HG02840 (cell line): ENCODE results near the gene NUP210.

Experiments
- ATAC-seq: cut with Tn5 transposase; IDR thresholded peaks from one replicate; pipeline ENCODE4 v1.9.1; 2021; ENCODE audit warnings: mild to moderate bottlenecking, moderate library complexity, moderate number of reproducible peaks; ENCODE audit not compliant: unreplicated experiment, low FRiP score

Gene NUP210

GRCh38 chr3:13278783-13279531 is 141.2 kb downstream of the NUP210 start:
- ATAC-seq: no peak

DNA sequence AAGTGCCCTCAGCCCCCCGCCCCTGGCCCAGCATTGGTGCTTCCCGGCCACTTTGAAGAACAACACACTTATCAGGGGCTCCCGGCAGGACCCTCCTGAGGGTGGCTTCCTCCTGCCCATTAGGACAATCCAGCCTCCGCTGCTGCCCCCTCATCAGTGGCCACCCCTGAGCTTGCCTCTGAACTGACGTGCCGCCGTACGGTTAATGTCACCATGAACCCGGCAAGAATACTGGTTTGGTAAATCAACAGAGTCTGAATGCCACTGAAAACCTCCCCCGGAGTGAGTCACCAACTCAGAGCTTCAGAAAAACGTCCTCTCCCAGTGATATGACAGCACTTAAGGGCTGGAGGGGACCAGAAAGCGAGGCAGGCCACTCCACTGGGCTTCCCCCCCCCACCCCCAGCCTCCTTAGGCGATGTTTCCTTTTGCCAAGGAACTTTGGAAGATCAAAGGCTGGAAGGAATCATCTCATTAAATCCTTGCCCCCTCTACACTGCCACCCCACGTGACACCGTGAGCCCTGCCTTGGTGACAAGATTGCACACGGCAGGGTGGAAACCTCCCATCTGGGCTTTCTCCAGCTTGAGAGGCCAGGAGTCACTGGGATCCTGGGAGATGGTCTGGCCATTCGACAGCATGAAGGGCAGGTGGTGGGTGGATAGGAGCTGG is 142.1 kb downstream of the NUP210 start:
- no peak for ATAC-seq

GRCh38 chr3:13277196-13277813 is 142.8 kb downstream of the NUP210 start:
- ATAC-seq: no peak

- no peak for ATAC-seq
Measured at GRCh38 chr3:13276438-13277195, 143.5 kb downstream of the NUP210 start.

- ATAC-seq: no peak
Measured at GRCh38 chr3:13275376-13276005, 144.6 kb downstream of the NUP210 start.

GRCh38 chr3:13274551-13275332 is 145.4 kb downstream of the NUP210 start:
- no peak for ATAC-seq

DNA sequence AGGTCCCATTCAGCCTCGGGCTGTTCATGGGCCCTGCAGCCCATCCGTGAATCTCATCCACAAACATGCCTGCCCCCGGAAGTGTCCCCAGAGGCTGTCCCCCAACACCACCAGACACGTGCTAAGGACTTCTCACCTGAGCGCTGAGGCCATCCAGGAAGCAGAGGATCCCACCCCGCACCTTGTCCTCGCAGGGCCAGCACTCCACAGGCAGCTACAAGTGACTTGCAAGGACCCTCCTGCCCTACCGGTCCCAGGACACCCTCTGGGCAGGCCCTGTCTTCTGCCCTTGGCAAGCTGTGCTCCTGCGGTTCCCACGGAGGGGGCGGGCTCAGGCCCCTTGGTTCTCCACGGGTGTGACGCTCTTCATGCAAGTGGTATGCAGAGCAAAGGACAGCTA is 146.0 kb downstream of the NUP210 start:
- no peak for ATAC-seq

DNA sequence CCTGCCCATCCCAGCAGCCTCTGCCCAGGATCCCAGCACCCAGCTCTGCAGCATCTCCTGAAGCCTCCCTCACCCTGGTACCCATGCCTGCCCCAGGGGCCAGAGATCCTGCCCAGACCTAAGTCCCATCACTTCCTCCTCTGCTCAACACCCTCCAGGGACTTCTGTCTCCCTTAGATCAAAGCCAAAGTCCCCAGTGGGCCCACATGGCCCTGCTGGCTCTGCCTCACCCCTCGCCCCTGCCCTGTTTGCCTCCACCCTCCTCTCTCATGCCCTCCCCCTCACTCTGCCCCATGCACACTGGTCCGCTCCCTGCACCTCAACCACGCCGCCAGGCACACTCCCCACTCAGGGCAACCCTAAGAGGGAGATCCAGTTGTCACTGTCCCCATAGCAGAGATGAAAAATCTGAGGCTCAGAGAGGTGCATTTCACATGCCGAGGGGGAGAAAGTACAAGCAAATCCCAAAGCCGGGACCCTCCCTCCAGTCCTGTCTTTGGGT is 146.5 kb downstream of the NUP210 start:
- ATAC-seq: no peak

GRCh38 chr3:13272831-13273603 is 147.1 kb downstream of the NUP210 start:
- ATAC-seq: no peak

DNA sequence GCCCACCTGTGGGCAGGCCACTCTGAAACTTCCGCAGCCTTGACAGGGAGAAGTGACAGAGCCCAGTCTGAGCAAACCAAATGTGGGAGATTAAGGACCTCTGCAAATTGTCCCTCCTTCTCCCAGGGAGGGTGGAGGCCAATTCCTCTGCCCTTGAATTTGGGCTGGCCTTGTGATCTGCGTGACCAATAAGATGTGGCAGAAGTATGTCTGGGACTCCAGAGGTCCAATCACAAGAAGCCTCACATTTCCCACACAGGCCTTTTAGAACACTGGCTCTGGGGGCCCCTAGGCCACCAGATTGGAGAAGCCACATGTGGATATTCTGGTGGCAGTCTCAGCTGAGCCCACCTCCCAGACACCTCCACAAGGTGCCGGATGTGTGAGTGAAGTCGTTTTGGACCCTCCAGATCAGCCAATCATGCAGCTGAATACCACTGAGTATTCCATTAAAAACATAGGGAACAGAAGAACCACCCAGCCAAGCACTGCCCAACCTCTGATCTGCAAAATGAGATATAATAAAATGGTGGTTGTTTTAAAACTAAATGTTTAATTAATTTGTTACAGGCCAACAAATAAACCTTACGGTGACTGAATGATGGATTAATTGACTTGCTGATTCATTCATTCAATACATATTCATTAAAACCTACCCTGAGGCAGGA is 150.3 kb downstream of the NUP210 start:
- ATAC-seq: no peak

DNA sequence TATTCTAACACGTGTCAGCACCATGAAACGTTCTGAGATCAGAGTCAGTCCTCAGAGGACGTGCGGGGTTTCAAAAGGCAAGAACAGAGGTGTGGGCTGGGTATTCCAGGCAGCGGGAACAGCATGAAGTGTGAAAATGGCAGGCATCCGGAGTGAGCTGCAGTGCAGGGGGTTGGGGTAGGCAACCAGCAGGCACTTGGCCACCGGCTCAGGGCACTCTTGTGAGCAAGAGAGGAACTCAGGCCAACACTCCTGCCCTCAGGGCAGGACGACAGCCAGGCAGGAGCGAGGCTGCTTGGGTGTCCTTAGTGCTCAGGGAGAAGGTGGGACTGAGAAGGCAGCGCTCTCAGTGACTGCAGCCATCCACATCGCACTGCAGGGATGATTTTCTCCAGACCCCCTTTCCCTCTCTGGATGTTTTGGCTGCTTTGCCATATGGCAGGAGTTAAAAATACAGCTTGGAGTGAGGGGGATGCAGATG is 151.1 kb downstream of the NUP210 start:
- ATAC-seq: no peak

DNA sequence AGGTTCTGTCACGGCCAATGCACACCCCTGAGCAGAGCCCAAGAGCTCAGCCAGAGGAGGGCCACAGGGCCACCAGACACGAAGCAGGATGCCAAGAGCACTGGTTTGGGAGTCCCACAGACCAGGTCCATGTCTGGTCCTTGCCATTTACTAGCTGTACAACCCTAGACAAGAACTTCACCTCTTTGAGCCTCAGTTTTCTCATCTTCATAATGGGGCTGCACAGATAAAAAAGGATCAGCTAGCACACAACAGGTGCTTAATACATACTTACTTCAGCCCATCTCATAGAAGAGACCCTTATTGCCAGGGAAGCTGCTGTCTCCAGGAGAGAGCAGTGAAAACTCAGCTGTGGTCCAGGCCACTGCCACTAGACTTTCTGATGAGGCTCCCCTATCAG is 152.0 kb downstream of the NUP210 start:
- no peak for ATAC-seq

DNA sequence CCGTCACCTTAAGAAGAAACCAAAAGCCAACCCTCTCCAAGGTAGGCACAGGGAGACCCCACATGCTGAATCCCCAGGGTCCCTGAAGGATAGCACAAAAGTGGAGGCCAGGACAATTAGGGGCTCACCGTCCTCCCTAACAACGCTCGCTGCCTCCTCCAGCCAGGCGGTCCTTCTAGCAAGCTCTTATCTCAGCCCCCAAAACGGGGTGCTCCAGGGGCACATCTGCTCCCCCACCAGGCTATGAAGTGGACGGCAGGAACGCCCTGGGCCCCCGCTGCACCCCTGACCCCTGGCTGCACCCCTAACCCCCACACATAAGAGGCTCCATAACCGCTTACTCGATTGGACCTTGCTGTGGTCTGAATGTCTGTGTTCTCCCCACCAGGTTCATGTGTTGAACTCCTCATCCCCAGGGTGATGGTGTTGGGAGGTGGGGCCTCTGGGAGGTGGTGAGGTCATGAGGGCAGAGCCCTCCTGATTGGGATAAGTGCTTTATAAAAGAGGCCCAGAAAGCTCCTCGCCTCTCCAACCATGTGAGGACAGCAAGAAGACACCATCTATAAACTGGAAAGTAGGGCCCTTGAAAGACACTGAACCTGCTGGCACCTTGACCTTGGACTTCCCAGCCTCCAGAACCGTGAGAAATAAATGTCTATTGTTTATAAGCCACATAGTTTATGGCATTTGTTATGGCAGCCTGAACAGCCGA is 153.3 kb downstream of the NUP210 start:
- no peak for ATAC-seq
